Testis (tissue), 2 donors: Measurements from ENCODE around the gene PSMD1.

Experiments used
- POLR2A ChIP-seq: fragments of 450-650 bp; IDR thresholded peaks from one replicate; pipeline ENCODE4 v1.6.1; 2017; ENCODE audit warnings: antibody characterized with exemption, mild to moderate bottlenecking, moderate library complexity
- TF ChIP-seq, protein P1 (sequence below), 3 experiments: fragments of 450-650 bp in 2 of 3; fragments of 200-600 bp in 1 of 3; sonication (generic) in 1 of 3; IDR thresholded peaks; one replicate each; pipeline ENCODE4 v1.5.1; 2016 to 2019; ENCODE audit warnings: antibody characterized with exemption in 3 of 3, mild to moderate bottlenecking in 2 of 3, moderate library complexity in 1 of 3

DNA sequence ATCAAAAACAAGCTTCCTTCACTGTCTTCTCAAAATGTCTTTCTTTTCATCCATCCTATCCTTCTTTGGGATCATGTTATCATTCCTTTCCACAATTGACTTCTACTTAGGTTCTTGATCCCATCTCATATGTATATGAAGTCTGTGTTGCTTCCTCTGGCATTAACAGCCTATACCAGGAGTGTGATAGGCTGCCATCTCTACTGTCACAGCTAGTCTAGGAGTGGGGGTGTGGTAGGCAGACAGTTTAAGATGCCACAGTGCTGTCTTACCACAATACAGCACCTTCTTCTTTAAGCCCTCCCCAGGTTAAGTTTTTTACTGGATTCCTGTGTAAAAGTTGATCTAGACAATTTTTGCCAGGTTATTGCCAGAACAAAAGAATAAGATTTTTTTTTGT, 71.9 kb downstream of the PSMD1 start:
- TF ChIP-seq, protein P1, sequence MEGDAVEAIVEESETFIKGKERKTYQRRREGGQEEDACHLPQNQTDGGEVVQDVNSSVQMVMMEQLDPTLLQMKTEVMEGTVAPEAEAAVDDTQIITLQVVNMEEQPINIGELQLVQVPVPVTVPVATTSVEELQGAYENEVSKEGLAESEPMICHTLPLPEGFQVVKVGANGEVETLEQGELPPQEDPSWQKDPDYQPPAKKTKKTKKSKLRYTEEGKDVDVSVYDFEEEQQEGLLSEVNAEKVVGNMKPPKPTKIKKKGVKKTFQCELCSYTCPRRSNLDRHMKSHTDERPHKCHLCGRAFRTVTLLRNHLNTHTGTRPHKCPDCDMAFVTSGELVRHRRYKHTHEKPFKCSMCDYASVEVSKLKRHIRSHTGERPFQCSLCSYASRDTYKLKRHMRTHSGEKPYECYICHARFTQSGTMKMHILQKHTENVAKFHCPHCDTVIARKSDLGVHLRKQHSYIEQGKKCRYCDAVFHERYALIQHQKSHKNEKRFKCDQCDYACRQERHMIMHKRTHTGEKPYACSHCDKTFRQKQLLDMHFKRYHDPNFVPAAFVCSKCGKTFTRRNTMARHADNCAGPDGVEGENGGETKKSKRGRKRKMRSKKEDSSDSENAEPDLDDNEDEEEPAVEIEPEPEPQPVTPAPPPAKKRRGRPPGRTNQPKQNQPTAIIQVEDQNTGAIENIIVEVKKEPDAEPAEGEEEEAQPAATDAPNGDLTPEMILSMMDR (IDR thresholded peaks at IDR 0.05): no peak
- no peak for TF ChIP-seq POLR2A
